Embryonic facial prominence (tissue), 1 donor: ENCODE data around the gene PTPRCAP.
A peak's percentile ranks its signal among the peaks of the same experiment; 100 is the strongest.
"Not testable (repeated sequence)": the region's sequence is repeated elsewhere in the genome, so short reads cannot be mapped to it uniquely, and the experiment has no call there.

ENCODE experiments used
- DNase-seq: peaks from one replicate; pipeline ENCODE4 v3.0.0-alpha.2; 2016; ENCODE audit errors: extremely low spot score

PTPRCAP gene

GRCh38 chr11:67409781-67410368 lies 27.6 kb downstream of the PTPRCAP start:
- DNase-seq, result no peak

DNA sequence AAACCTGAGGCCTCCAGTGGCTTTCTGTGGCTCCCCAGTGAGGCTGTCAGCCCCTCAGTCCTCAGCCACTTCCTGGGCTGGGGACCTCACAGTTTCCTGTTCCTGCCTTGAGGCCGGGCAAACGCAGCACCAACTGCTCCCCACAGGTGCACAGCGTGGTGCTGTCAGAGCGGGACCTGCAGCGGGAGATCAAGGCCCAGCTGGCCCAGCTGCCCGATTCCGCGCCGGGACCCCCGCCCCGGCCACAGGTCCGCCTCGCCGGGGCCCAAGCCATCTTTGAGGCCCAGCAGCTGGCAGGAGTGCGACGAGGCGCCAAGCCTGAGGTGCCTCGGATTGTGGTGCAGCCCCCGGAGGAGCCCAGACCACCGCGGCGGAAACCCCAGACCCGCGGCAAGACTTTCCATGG lies 28.2 kb downstream of the PTPRCAP start:
- no peak for DNase-seq

DNA sequence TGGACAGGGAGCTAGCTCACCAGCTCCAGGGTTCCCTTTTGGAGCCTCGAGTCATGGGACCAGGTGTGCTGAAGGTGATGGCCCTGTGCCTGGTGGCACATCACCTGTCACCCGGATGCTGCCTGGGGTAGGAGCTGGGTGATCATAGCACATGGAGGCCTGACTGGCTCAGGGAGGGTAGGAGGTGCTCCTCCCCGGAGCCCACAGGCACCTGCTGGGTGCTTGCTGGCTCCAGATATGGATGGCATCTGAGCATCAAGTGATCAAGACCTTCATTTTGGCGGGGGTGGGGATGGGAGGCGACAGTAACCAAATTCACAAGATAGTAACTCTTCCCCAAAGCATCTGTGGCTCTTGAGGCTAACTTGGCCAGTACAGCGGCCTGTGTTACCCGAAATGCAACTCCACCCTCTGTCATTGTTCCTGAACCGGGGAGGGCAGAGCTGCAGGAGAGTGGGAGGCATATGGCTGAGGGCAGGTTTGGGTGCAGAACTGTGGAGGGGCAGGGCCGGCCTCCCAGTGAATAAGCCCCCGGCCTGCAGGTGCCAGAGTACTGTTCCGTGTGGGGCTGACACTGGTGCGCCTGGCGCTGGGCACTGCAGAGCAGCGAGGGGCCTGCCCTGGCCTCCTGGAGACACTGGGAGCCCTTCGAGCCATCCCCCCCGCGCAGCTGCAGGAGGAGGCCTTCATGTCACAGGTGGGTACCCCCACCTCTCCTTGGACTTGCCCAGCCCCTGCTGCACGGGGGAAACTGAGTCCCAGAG lies 28.9 kb downstream of the PTPRCAP start:
- no peak for DNase-seq

GRCh38 chr11:67407688-67408163 lies 29.8 kb downstream of the PTPRCAP start:
- DNase-seq, result no peak

DNA sequence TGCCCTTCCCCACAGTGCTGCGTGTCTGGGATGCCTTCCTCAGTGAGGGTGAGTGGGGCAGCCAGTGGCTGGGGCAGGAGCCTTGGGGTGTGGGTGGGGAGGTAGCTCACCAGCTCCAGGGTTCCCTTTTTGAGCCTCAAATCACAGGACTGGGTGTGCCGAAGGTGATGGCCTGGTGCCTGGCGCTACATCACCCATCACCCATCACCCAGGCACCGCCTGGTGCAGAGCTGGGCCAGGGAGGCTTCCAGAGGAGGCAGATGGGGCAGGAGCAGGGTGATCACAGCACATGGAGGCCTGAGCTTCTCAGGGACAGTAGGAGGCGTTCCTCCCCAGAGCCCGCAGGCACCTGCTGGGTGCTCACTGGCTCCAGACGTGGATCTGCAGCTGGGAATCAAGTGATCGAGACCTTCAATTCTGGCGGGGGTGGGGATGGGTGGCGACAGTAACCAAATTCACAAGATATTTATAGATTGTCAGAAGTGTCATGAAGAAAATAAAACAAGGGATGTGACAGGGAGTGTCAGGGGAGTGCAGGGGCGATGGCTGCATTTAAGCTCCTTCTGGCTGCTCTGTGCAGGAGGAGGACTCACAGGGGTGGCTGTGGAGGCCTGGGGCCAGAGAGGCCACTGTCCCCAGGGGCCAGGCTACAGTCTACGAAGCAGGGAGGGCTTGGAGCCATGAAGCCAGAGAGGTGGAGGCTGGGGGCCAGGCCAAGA lies 30.4 kb downstream of the PTPRCAP start:
- DNase-seq, result no peak

- DNase-seq, result no peak
Measured at GRCh38 chr11:67406420-67406968, 31.0 kb downstream of the PTPRCAP start.

- no peak for DNase-seq
Measured at GRCh38 chr11:67405688-67406339, 31.7 kb downstream of the PTPRCAP start.

GRCh38 chr11:67405196-67405567 lies 32.3 kb downstream of the PTPRCAP start:
- DNase-seq, result no peak

- DNase-seq, result no peak
Measured at GRCh38 chr11:67404515-67405195, 32.8 kb downstream of the PTPRCAP start.

DNA sequence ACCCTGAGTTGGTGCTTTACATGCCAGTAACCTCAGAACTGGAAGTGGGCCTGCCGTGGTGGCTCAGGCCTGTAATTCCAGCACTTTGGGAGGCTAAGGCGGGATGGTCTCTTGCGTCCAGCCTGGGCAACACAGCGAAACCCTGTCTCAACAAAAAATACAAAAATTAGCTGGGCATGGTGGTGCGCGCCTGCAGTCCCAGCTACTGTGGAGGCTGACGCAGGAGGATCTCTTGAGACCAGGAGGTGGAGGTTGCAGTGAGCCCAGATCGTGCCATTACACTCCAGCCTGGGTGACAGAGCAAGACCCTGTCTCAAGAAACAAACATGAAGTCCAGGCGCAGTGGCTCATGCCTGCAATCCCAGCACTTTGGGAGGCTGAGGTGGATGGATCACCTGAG lies 34.4 kb downstream of the PTPRCAP start:
- DNase-seq, result not testable (repeated sequence)

GRCh38 chr11:67402192-67402839 lies 35.2 kb downstream of the PTPRCAP start:
- not testable (repeated sequence) for DNase-seq

DNA sequence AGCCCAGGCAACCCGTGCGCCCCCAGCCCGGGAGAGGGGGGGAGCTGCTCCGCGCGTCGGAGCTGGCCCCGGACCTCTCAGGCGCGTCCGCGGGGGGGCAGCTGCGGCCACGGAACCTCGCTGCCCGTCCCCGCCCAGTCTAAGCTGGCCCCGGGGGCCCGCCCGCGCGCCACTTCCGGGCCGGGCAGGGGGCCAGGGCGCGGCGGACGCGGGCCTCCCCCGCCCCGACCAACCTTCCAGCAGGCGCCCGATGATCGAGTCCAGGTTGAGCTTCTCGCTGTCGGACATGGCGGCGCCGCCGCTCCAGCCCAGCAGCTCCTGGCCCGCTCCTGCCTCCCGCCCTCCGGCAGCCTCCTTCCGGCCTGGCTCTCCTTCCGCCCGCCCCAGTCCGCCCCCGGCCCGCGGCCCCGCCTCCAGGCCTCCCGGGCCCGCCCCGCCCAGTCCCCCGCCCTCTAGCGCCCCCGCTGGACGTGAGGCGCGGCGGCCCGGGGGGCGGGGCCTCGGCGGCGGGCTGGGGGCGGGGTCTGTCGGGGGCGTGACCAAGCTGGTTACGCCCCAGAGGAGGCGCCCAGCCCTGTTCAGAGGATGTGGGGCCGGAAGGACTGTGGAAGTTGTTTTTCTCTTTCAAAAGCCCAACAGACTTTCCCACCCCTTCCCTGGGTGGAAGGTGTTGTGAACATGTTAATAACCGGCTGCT lies 35.8 kb downstream of the PTPRCAP start, which contains the start of gene PPP1CA:
PPP1CA (minus strand) TSS at position 364 of the 697 bp plus-strand sequence; CDS start at position 288, 76 bp downstream.
- DNase-seq, result peak; percentile 87

DNA sequence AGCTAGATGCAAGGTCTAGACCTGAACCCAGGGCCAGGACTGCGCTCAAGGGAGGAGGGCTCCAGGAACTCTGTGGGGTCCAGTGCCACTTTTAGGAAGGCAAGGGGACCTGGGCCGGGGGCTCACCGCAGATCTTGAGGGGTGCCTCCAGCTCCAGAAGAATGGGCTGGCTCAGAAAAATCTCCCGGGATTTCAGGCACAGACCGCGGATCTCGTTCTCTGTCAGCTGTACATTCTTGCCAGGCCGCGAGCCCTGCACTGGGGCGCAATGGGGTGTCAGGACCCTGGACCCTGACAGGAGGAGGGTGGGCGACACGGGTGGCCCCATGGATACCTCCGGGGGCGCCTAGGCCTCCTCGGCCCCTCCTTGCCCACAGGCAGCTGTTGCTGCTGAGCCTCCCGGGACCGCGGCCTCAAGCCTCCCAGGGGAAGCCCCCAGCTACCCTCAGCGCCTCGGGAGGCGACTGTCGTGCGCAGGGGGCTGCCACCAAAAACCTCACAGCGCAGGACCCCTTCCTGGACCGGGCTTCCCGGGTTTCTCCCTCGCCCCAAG lies 36.5 kb downstream of the PTPRCAP start:
- no peak for DNase-seq

- DNase-seq, result no peak
Measured at GRCh38 chr11:67400251-67400941, 37.1 kb downstream of the PTPRCAP start.

DNA sequence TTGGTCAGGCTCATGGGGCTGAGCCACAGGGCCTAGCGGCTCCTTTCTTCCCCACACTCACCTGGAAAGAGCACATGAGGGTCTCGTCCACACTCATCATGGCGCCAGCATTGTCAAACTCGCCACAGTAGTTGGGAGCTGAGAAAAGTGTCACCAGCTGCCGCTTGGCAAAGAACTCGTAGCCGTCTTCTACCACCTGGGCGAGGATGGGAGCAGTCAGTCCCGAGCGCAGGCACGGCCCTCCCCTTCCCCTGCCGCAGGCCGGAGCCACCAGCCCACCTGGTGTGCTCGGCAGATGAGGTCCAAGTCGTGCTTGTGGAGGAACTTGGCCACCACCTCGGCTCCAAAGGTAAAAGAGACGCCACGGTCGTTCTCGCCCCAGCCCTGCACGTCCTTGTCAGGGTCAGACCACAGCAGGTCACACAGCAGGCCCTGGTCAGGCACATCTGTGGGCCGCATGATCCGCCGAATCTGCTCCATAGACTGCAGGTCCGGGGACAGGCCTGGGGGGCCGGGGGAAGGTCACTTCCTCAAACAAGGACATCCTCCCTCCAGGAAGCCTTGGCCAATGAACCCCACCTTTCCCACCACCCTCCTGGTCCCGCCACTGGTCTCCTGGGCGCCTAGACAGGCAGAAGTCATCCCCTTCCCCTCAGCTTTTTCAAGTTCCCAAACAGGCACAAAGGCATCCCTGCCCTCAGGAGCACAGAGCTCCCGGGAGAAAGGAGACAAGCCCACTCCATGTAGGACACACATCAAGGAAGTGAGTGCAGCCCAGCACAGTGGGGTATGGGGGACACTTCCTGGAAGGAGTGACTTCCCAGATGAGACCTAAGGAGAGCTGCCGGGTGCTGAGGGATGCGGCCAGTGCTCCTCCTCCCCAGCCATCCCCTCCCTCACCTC lies 38.6 kb downstream of the PTPRCAP start:
- no peak for DNase-seq

GRCh38 chr11:67397986-67398660 lies 39.4 kb downstream of the PTPRCAP start:
- DNase-seq, result no peak

DNA sequence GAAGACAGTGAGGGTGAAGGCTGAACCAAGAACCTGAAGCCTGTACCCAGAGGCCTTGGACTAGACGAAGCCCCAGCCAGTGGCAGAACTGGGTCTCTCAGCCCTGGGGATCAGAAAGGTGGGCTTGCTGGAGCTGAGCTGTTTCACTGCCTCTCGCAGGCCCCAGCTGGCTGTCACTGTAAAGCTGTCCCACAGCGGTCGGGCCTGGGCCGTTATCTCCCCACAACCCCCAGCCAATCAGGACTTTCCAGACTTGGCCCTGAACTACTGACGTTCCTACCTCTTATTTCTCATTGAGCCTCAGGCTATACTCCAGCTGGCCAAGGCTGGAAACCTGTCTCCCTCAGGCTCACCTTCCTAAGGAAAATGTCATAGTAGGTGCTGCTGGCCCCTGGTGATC lies 39.9 kb downstream of the PTPRCAP start:
- no peak for DNase-seq
